GM10266 (cell line): ENCODE data around the gene TRABD.

ENCODE experiments used
- DNase-seq: peaks from one replicate; pipeline ENCODE4 v3.0.0; 2012; ENCODE audit errors: extremely low spot score
- TF ChIP-seq, protein P1 (sequence below): IDR thresholded peaks from 2 replicates; pipeline ENCODE4 v1.5.1; 2012; ENCODE audit warnings: mild to moderate bottlenecking, low read depth; ENCODE audit not compliant: control insufficient read depth, insufficient read depth; ENCODE audit errors: missing control alignments

TRABD gene

DNA sequence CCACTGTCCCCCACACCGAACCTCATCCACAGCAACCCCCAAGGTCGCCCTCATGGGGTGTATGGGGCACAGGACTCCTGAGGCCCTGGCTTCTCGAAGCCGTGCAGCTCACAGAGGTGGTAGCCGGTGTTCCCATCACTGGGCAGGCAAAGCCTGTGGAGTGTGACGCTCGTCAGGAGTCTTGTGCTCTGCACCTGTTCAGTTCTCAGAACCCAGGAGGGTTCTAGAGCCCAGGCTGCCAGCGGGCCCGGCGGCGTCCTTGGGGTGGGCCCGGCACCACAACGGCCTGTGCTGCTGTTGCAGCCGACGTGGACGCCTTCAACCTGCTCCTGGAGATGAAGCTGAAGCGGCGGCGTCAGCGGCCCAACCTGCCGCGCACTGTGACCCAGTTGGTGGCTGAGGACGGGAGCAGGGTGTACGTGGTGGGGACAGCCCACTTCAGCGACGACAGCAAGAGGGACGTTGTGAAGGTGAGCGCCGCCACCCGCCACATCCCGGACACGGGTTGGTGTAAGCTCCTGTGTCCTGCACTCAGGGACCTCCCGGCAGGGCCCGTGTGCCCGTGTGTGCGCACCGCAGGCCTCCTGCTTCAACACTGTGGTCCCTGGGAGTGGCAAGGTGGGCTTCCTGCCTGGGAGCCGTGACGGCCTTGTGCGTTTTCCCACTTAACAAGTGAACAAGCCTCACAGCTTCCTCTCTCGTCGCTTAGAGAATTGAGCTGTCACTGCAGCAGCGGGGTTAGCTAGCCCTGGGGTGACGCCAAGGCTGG is 8.5 kb downstream of the TRABD start:
- TF ChIP-seq, protein P1, sequence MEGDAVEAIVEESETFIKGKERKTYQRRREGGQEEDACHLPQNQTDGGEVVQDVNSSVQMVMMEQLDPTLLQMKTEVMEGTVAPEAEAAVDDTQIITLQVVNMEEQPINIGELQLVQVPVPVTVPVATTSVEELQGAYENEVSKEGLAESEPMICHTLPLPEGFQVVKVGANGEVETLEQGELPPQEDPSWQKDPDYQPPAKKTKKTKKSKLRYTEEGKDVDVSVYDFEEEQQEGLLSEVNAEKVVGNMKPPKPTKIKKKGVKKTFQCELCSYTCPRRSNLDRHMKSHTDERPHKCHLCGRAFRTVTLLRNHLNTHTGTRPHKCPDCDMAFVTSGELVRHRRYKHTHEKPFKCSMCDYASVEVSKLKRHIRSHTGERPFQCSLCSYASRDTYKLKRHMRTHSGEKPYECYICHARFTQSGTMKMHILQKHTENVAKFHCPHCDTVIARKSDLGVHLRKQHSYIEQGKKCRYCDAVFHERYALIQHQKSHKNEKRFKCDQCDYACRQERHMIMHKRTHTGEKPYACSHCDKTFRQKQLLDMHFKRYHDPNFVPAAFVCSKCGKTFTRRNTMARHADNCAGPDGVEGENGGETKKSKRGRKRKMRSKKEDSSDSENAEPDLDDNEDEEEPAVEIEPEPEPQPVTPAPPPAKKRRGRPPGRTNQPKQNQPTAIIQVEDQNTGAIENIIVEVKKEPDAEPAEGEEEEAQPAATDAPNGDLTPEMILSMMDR: no peak
- DNase-seq: no peak

DNA sequence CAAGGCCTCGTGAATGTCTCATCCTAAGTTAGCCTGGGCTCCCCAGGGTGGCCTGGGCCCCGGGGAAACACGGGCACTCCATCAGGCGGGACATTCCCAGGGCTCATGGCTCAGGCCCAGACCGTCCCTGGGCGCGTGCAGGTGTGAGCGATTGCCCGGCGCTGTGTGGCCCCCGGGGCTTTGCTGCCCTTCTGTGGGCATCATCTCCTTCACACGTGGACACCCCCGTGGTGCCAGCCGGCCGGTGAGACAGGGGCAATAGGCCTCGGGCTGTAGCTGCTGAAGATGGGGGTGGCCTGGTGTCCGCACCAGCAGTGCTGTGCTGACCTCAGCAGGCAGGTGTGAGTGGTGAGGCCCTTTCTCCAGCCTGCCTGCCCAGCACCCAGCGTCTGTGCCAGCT is 10.5 kb downstream of the TRABD start:
- no peak for DNase-seq
- TF ChIP-seq, protein P1: no peak

DNA sequence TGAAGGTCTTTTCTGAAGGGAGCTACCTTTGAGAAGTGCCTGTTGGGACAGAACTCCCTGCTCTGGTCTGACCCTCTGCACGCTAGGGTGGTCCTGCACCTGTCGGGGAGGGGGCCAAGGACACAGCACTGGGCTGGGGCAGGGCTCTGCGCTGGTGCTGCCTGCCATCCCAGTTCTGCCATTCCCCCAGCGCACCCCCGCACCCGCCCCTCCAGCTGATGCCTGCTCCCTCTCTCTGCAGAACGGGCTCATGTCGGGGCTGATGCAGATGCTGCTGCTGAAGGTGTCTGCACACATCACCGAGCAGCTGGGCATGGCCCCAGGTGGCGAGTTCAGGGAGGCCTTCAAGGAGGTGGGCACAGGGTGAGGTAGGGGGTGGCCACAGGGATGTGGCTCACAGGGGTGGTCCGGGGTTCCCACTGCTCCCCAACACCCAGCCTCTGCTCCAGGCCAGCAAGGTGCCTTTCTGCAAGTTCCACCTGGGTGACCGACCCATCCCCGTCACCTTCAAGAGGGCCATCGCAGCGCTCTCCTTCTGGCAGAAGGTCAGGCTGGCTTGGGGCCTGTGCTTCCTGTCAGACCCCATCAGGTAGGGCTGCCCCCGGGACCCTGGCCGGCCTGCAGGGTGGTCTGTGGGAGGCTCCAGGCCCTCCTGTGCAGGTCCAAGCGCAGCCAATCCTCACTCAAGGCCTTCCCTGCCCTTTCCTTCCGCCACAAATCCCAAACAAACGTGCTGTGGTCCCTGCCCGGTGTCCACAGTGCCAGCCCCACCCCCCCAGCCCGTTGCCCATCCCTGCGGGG is 11.5 kb downstream of the TRABD start:
- TF ChIP-seq, protein P1: no peak
- no peak for DNase-seq

DNA sequence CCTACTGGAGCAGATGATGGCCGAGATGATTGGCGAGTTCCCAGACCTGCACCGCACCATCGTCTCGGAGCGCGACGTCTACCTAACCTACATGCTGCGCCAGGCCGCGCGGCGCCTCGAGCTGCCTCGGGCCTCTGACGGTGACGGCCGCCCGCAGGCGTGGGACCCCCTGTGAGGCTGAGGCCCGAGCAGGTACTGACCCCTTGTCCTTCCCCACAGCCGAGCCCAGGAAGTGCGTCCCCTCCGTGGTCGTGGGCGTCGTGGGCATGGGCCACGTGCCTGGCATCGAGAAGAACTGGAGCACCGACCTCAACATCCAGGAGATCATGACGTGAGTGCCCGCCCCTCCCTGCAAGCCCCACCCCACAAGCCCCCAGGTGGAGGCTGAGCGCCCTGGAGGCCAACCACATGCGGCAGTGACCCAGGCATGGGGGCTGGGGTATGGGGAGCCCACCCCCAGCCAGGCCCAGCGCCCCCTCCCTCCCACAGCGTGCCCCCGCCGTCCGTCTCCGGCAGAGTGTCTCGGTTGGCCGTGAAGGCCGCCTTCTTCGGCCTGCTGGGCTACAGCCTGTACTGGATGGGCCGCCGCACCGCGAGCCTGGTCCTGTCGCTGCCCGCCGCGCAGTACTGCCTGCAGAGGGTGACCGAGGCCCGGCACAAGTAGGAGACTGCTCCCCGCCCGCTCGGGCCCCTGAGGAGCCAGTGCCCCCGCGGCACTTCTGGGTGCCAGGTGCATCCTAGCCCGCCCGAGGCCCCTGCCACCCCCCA is 12.3 kb downstream of the TRABD start:
- TF ChIP-seq, protein P1: no peak
- no peak for DNase-seq

DNA sequence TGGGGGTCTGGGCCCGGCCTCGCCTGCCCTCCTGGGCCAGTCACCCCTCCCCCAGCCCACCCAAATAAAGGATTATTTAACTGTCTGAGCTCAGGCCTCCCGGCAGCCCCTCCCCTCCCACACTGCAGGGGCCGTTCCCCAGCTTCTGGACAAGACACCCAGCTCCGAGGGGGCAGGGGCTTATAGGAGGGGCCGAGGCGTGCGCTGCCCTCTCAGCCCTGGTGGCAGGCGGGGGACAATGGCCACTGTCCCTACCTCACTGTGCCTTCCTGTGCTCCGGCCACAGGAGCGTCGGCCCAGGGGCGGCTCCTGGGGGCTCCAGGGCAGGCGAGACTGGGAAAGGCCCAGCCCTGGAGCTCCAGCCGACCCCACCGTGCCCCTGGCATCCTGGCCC is 12.9 kb downstream of the TRABD start:
- DNase-seq: no peak
- TF ChIP-seq, protein P1: no peak

DNA sequence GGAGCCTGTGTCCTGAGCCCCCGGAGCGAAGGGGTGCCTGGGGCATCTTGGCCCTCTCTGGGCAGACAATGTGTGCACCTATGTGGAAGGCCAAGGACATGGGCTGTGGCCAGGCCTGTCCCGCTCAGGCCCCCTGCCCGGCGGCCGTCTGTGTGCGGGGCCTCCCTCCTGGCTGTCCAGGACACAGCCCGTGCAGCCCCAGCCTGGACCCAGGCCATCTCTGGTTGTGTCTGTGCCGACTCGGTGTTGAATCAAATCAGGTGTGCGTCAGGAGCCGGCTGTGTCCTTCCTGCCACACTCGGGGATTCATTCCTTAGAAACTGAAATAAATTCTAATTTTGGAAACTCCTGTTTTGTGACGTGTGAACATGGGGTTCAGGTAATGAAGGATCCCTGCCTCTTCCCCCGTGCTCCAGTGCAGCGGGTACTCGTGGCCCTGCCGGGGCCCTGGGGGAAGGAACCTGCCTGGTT is 13.6 kb downstream of the TRABD start:
- DNase-seq: no peak
- TF ChIP-seq, protein P1: no peak
